HS-27A (cell line): ENCODE measurements around the gene SLC51B.
"Not testable (repeated sequence)": the region's sequence is repeated elsewhere in the genome, so short reads cannot be mapped to it uniquely, and the experiment has no call there.

Experiments
- DNase-seq: peaks from one replicate; pipeline ENCODE4 v3.0.0-alpha.2; 2012; ENCODE audit warnings: low read depth, missing footprints

SLC51B gene

GRCh38 chr15:65099801-65100200 lies 54.6 kb downstream of the SLC51B start:
- not testable (repeated sequence) for DNase-seq

- no peak for DNase-seq
These were observed 55.3 kb downstream of the SLC51B start for GRCh38 chr15:65100442-65100841.

- no peak for DNase-seq
These were observed 56.3 kb downstream of the SLC51B start for GRCh38 chr15:65101411-65101890.

GRCh38 chr15:65101891-65102708 lies 56.9 kb downstream of the SLC51B start:
- DNase-seq, result no peak

GRCh38 chr15:65102912-65103311 lies 57.7 kb downstream of the SLC51B start:
- DNase-seq, result no peak
